GM19324 (cell line): ENCODE data around the gene PLA2G1B.

Source experiments
- ATAC-seq: cut with Tn5 transposase; IDR thresholded peaks from one replicate; pipeline ENCODE4 v1.9.1; 2021; ENCODE audit warnings: mild to moderate bottlenecking, moderate library complexity; ENCODE audit not compliant: unreplicated experiment, low FRiP score

PLA2G1B gene

DNA sequence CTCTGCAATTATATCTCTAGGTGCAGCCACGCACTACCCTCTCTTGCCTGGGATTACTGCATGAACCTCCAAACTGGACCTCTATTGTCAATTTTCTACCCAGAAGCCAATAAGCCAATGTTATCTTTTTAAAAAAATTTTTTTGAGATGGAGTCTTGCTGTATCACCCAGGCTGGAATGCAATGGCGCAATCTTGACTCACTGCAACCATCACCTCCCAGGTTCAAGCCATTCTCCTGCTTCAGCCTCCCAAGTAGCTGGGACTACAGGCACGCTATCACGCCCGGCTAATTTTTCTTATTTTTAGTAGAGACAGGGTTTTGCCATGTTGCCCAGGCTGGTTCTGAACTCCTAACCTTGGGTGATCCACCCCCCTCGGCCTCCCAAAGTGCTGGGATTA is 50.8 kb downstream of the PLA2G1B start:
- ATAC-seq = no peak
